ENCODE results near the gene SHANK3. TPM values are rescaled to one million over a fixed set of nuclear protein-coding genes. Genes with fewer than 3 reads are reported as not detected.

SHANK3 gene
- total and polyA plus RNA-seq, 2 of the 8 experiments (the other 6 are each of a cell fraction or from before 2014, with no cell fraction given), result 1.5 to 6.0 TPM

- no peak overlapping the region for H2BK15ac ChIP-seq (ENCODE audit: low read length)
- no peak overlapping the region for H2BK12ac ChIP-seq (ENCODE audit: low read depth, low read length)
- DNase-seq (ENCODE audit: low read depth in 1 of 2, low spot score in 2 of 2) (no peak), FAIRE-seq (no peak)
- no peak overlapping the region for H3K14ac ChIP-seq (ENCODE audit: insufficient read length)
- ChIA-PET CTCF (ENCODE audit: partially characterized antibody) (interaction anchor here (0.7 to 3.4 kb wide), 4 partner anchors 12 to 93 kb away, joined by 3 to 12 read pairs (median 4); no protein-coding TSS in a partner anchor), POLR2A (ENCODE audit: partially characterized antibody) (no interaction called here)
- no peak overlapping the region for H3K4ac ChIP-seq (replicated peaks; ENCODE audit: insufficient read length, low read depth, low read length)
- H3K23ac ChIP-seq (ENCODE audit: insufficient read length), result no peak overlapping the region
- 81% methylated on average over 7 of the region's 7 CpGs; no CpG with 5 or more reads in 1 of the 2 experiments for WGBS, 2 experiments (ENCODE audit: extremely low coverage in 1 of 2, insufficient coverage in 1 of 2, insufficient read length in 1 of 2, insufficient replicate concordance in 2 of 2, low coverage in 1 of 2, low lambda C conversion rate in 2 of 2, missing lambda C conversion rate in 1 of 2)
- H4K20me1 ChIP-seq (replicated peaks in 1 of 2; ENCODE audit: control insufficient read depth in 1 of 2, insufficient read depth in 2 of 2, low read length in 2 of 2), result peaks cover 4 to 27% of the 10 kb centered on the region in 2 experiments
- H4K8ac ChIP-seq (ENCODE audit: extremely low read depth, insufficient read depth, low read length), result no peak overlapping the region
- H2BK5ac ChIP-seq (ENCODE audit: low read depth, low read length), result no peak overlapping the region
- no peak overlapping the region for H2AFZ ChIP-seq (ENCODE audit: low read length)
- no peaks in the 10 kb centered on the region for H3K79me1 ChIP-seq (ENCODE audit: low read depth, low read length)
- no peak overlapping the region for H2AK5ac ChIP-seq (ENCODE audit: low read depth, low read length)
- H2BK20ac ChIP-seq (ENCODE audit: low read length), result no peak overlapping the region
- no peaks in the 10 kb centered on the region for H3K36me3 ChIP-seq (ENCODE audit: control insufficient read depth in 2 of 4, insufficient read depth in 4 of 4, low read length in 3 of 4)
- no peak overlapping the region for H4K5ac ChIP-seq (ENCODE audit: insufficient read length, low read depth, low read length)
- no peaks in the 10 kb centered on the region for H3K79me2 ChIP-seq (ENCODE audit: control insufficient read depth in 1 of 2, insufficient read depth in 2 of 2, low read length in 2 of 2)
- H3K18ac ChIP-seq (ENCODE audit: extremely low read depth, low read length), result no peak overlapping the region
- no peak overlapping the region for H3K4me3 ChIP-seq (ENCODE audit: extremely low read depth in 1 of 4, insufficient read depth in 2 of 4, low read depth in 3 of 4, low read length in 4 of 4)
- no peaks in the 10 kb centered on the region for H3K23me2 ChIP-seq (ENCODE audit: low read depth, low read length)
- H3K4me1 ChIP-seq (replicated peaks in 1 of 4; ENCODE audit: control insufficient read depth in 3 of 4, insufficient read depth in 4 of 4, low read length in 3 of 4), result no peaks in the 10 kb centered on the region
- H3K9me3 ChIP-seq (ENCODE audit: insufficient read depth in 2 of 2, low read depth in 1 of 2, low read length in 1 of 2), result no peaks in the 10 kb centered on the region
- no peak overlapping the region for H3K4me2 ChIP-seq (ENCODE audit: insufficient read depth in 1 of 2, low read depth in 2 of 2, low read length in 2 of 2)
- no peak overlapping the region for H3K9ac ChIP-seq (replicated peaks in 1 of 4; ENCODE audit: extremely low read depth in 1 of 4, low read depth in 3 of 4, low read length in 3 of 4)
- H4K91ac ChIP-seq (replicated peaks; ENCODE audit: insufficient read length, low read length), result no peak overlapping the region
- H3K56ac ChIP-seq (replicated peaks; ENCODE audit: insufficient read length, low read depth, low read length), result no peak overlapping the region
- peaks cover 3 to 14% (median 11%) of the 10 kb centered on the region in 4 experiments for H3K27me3 ChIP-seq (replicated peaks in 1 of 4; ENCODE audit: control insufficient read depth in 3 of 4, extremely low read depth in 1 of 4, insufficient read depth in 3 of 4, low read length in 3 of 4)
- H2BK120ac ChIP-seq (replicated peaks; ENCODE audit: low read depth, low read length), result no peak overlapping the region
- H3K27ac ChIP-seq (ENCODE audit: low read depth, low read length), result no peak overlapping the region
- TF ChIP-seq CEBPB (IDR thresholded peaks at IDR 0.05; ENCODE audit: low read depth, low read length) (no peak), USF2 (IDR thresholded peaks at IDR 0.05; ENCODE audit: low read length) (no peak), ATF3 (IDR thresholded peaks at IDR 0.05; ENCODE audit: insufficient read depth, low read depth, low read length) (no peak), SUZ12 (IDR thresholded peaks at IDR 0.05; ENCODE audit: low read length) (no peak), GTF2F1 (IDR thresholded peaks at IDR 0.05; ENCODE audit: borderline replicate concordance, low read depth, low read length) (no peak), NANOG (IDR thresholded peaks at IDR 0.05; ENCODE audit: insufficient read depth, low read depth, low read length, poor library complexity, severe bottlenecking) (no peak), SIX5 (IDR thresholded peaks at IDR 0.05; ENCODE audit: low read depth, low read length) (no peak), CBX8 (IDR thresholded peaks at IDR 0.05; ENCODE audit: borderline replicate concordance, low read depth, low read length) (no peak), CHD1 (IDR thresholded peaks at IDR 0.05; ENCODE audit: low read depth, low read length) (no peak), TEAD4 (IDR thresholded peaks at IDR 0.05; ENCODE audit: low read depth, low read length) (no peak), KDM1A (IDR thresholded peaks at IDR 0.05; ENCODE audit: borderline replicate concordance, low read length) (no peak)
These were observed 41.5 kb downstream of the SHANK3 start for GRCh38 chr22:50714150-50714549.
